ENCODE measurements around the gene ONECUT3.

DNA sequence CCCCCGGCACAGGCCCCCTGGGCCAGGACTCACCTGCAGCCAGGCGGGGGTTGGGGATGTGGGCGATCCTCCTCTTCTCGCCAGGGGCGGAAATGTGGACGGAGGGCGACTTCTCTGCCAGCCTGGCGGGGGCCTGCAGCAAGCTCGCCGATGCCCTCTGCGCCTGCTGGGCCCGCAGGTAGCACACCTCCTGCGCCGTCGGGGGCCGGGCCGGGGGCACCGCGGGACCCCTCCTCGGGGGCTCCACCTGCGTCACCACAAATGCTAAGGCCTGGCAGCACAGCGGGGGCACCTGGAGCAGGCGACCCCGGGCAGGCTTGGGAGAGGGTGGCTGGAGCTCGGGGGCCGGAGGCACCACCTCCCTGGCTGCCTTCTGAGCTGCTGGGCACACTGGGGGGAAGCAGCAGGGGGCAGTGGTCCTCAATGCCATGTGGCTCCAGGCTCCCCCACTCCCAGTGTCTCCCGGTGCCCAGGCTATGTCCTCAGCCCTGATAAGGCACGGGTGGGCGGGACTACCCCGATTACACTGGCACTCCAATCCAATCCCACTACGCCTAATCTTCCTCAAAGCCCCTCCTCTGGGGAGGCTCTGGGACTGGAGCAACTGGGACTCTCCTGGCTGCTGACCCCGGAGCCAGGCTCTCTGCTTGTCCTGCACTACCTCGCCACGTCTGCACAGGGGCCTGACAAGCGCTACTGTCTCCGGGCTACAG lies 70.4 kb downstream of the ONECUT3 start:
- TF ChIP-seq, protein P1, sequence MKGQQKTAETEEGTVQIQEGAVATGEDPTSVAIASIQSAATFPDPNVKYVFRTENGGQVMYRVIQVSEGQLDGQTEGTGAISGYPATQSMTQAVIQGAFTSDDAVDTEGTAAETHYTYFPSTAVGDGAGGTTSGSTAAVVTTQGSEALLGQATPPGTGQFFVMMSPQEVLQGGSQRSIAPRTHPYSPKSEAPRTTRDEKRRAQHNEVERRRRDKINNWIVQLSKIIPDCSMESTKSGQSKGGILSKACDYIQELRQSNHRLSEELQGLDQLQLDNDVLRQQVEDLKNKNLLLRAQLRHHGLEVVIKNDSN (CRISPR knock-in tag; IDR thresholded peaks at IDR 0.05): no peak
- TF ChIP-seq ZNF138 (CRISPR knock-in tag; conservative IDR thresholded peaks at IDR 0.05): no peak
- TF ChIP-seq, protein P2, sequence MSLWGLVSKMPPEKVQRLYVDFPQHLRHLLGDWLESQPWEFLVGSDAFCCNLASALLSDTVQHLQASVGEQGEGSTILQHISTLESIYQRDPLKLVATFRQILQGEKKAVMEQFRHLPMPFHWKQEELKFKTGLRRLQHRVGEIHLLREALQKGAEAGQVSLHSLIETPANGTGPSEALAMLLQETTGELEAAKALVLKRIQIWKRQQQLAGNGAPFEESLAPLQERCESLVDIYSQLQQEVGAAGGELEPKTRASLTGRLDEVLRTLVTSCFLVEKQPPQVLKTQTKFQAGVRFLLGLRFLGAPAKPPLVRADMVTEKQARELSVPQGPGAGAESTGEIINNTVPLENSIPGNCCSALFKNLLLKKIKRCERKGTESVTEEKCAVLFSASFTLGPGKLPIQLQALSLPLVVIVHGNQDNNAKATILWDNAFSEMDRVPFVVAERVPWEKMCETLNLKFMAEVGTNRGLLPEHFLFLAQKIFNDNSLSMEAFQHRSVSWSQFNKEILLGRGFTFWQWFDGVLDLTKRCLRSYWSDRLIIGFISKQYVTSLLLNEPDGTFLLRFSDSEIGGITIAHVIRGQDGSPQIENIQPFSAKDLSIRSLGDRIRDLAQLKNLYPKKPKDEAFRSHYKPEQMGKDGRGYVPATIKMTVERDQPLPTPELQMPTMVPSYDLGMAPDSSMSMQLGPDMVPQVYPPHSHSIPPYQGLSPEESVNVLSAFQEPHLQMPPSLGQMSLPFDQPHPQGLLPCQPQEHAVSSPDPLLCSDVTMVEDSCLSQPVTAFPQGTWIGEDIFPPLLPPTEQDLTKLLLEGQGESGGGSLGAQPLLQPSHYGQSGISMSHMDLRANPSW (CRISPR knock-in tag; conservative IDR thresholded peaks at IDR 0.05; ENCODE audit: low read depth): no peak

Data from WTC11 (cell line).